ENCODE measurements around the gene SYNCRIP.

The SYNCRIP gene

DNA sequence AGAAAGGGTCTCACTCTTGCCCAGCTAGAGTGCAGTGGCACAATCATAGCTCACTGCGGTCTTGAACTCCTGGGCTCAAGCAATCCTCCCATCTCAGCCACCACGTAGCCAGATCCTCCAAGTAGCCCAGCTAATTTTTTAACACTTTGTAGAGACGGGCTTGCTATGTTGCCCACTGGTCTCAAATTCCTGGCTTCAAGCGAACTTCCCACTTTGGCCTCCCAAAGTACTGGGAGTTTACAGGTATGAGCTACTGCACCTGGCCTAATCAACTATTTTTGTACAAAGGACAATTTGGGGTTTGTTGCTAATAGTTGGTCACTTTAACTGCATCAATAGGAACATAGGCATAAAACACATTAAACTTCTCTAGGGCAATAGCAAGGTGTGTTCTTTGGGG, 29.9 kb upstream of the SYNCRIP start:
- Histone ChIP-seq H3K79me2 (ENCODE audit: insufficient read depth, low read length) (peaks cover 59% of the 10 kb centered on the region), H2AFZ (ENCODE audit: low read length) (no peak overlapping the region), H3K4me2 (ENCODE audit: low read depth, low read length, poor library complexity, severe bottlenecking) (peak overlapping the region; percentile 95), H3K9ac (ENCODE audit: low read depth, low read length, poor library complexity, severe bottlenecking) (no peak overlapping the region), H3K4me1 (ENCODE audit: insufficient read depth, low read length, poor library complexity, severe bottlenecking) (peaks cover 41% of the 10 kb centered on the region), H3K9me2 (replicated peaks; ENCODE audit: low read depth, low read length) (no peaks in the 10 kb centered on the region), H3K36me3 (ENCODE audit: insufficient read depth, low read length) (peaks cover 3% of the 10 kb centered on the region; the same call in 1 of the 2 replicates), H3K27me3 (ENCODE audit: insufficient read depth, low read length, poor library complexity, severe bottlenecking) (no peaks in the 10 kb centered on the region), H3K9me3 (ENCODE audit: insufficient read depth, low read depth, low read length) (no peaks in the 10 kb centered on the region), H4K20me1 (ENCODE audit: insufficient read depth, low read length, poor library complexity, severe bottlenecking) (peaks cover 79% of the 10 kb centered on the region), H3F3A (ENCODE audit: low read depth) (peaks cover 7% of the 10 kb centered on the region; the same call in 1 of the 2 replicates), H3K4me3 (ENCODE audit: low read length, poor library complexity, severe bottlenecking) (peak overlapping the region; percentile 93)
- no peak for TF ChIP-seq EZH2phosphoT487 (IDR thresholded peaks at IDR 0.05; ENCODE audit: borderline replicate concordance)
- TF ChIP-seq, protein P1, sequence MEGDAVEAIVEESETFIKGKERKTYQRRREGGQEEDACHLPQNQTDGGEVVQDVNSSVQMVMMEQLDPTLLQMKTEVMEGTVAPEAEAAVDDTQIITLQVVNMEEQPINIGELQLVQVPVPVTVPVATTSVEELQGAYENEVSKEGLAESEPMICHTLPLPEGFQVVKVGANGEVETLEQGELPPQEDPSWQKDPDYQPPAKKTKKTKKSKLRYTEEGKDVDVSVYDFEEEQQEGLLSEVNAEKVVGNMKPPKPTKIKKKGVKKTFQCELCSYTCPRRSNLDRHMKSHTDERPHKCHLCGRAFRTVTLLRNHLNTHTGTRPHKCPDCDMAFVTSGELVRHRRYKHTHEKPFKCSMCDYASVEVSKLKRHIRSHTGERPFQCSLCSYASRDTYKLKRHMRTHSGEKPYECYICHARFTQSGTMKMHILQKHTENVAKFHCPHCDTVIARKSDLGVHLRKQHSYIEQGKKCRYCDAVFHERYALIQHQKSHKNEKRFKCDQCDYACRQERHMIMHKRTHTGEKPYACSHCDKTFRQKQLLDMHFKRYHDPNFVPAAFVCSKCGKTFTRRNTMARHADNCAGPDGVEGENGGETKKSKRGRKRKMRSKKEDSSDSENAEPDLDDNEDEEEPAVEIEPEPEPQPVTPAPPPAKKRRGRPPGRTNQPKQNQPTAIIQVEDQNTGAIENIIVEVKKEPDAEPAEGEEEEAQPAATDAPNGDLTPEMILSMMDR (conservative IDR thresholded peaks at IDR 0.05; ENCODE audit: low read length) = no peak

DNA sequence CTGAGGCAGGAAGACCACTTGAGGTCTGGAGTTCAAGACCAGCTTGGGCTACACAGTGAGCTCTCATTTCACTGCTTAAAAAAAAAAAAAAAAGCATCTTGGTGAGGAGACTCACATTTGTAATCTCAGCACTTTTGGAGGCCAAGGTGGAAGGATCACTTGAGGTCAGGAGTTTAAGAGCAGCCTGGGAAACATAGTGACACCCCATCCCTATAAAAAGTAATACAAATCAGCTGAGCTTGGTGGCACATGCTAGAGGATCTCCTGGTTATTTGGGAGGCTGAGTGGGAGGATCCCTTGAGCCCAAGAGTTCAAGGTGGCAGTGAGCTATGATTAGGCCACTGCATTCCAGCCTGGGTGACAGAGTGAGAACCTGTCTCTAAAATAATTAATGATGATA, 29.4 kb upstream of the SYNCRIP start:
- H3K4me2 ChIP-seq (ENCODE audit: low read depth, low read length, poor library complexity, severe bottlenecking) = no peak overlapping the region
- H3K9ac ChIP-seq (ENCODE audit: low read depth, low read length, poor library complexity, severe bottlenecking) = no peak overlapping the region
- no peak overlapping the region for H3K4me3 ChIP-seq (ENCODE audit: low read length, poor library complexity, severe bottlenecking)
- H3K9me2 ChIP-seq (replicated peaks; ENCODE audit: low read depth, low read length) = no peaks in the 10 kb centered on the region
- peaks cover 7% of the 10 kb centered on the region; the same call in 1 of the 2 replicates for H3F3A ChIP-seq (ENCODE audit: low read depth)
- H4K20me1 ChIP-seq (ENCODE audit: insufficient read depth, low read length, poor library complexity, severe bottlenecking) = peaks cover 74% of the 10 kb centered on the region
- no peaks in the 10 kb centered on the region for H3K27me3 ChIP-seq (ENCODE audit: insufficient read depth, low read length, poor library complexity, severe bottlenecking)
- peaks cover 3% of the 10 kb centered on the region; the same call in 1 of the 2 replicates for H3K36me3 ChIP-seq (ENCODE audit: insufficient read depth, low read length)
- H2AFZ ChIP-seq (ENCODE audit: low read length) = no peak overlapping the region
- TF ChIP-seq, protein P1 (conservative IDR thresholded peaks at IDR 0.05; ENCODE audit: low read length) = no peak
- no peak for TF ChIP-seq EZH2phosphoT487 (IDR thresholded peaks at IDR 0.05; ENCODE audit: borderline replicate concordance)
- H3K4me1 ChIP-seq (ENCODE audit: insufficient read depth, low read length, poor library complexity, severe bottlenecking) = peaks cover 39% of the 10 kb centered on the region
- H3K79me2 ChIP-seq (ENCODE audit: insufficient read depth, low read length) = peaks cover 53% of the 10 kb centered on the region
- no peaks in the 10 kb centered on the region for H3K9me3 ChIP-seq (ENCODE audit: insufficient read depth, low read depth, low read length)

DNA sequence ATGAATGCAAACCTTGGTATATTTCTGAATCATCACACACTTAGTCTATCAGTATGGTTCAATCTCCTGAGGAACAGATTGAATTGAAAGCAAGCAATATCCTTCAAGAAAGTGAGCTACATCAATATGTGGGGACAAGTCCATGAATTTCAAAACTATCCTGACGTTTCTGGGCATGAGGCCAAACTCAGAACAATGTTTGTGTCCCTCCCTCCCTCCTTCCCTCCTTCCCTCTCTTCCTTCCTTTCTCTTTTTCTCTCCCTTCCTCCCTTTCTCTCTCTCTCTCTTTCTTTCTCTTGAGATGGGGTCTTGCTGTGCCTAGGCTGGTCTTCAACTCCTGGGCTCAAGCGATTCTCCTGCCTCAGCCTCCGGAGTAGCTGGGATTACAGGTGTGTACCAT, 27.9 kb upstream of the SYNCRIP start:
- Histone ChIP-seq H3K36me3 (ENCODE audit: insufficient read depth, low read length) (no peaks in the 10 kb centered on the region), H3F3A (ENCODE audit: low read depth) (peaks cover 7% of the 10 kb centered on the region; the same call in 1 of the 2 replicates), H3K27me3 (ENCODE audit: insufficient read depth, low read length, poor library complexity, severe bottlenecking) (no peaks in the 10 kb centered on the region), H3K9ac (ENCODE audit: low read depth, low read length, poor library complexity, severe bottlenecking) (no peak overlapping the region), H4K20me1 (ENCODE audit: insufficient read depth, low read length, poor library complexity, severe bottlenecking) (peaks cover 59% of the 10 kb centered on the region), H3K4me3 (ENCODE audit: low read length, poor library complexity, severe bottlenecking) (no peak overlapping the region), H3K79me2 (ENCODE audit: insufficient read depth, low read length) (peaks cover 38% of the 10 kb centered on the region), H3K4me2 (ENCODE audit: low read depth, low read length, poor library complexity, severe bottlenecking) (peak overlapping the region; percentile 23), H2AFZ (ENCODE audit: low read length) (no peak overlapping the region), H3K4me1 (ENCODE audit: insufficient read depth, low read length, poor library complexity, severe bottlenecking) (peaks cover 31% of the 10 kb centered on the region), H3K9me3 (ENCODE audit: insufficient read depth, low read depth, low read length) (no peaks in the 10 kb centered on the region), H3K9me2 (replicated peaks; ENCODE audit: low read depth, low read length) (no peaks in the 10 kb centered on the region)
- no peak for TF ChIP-seq EZH2phosphoT487 (IDR thresholded peaks at IDR 0.05; ENCODE audit: borderline replicate concordance)
- TF ChIP-seq, protein P1 (conservative IDR thresholded peaks at IDR 0.05; ENCODE audit: low read length) = no peak
